SK-N-SH treated with all-trans-retinoic acid at 6 μM for 48 hours (cell line): Measurements from ENCODE around the gene MEI1.
"Not testable (repeated sequence)": the region's sequence is repeated elsewhere in the genome, so short reads cannot be mapped to it uniquely, and the experiment has no call there.

Experiments
- ATAC-seq: fragments of 200-7000 bp; cut with Tn5 transposase; 3 replicates; pipeline ENCODE4 v1.9.1; 2020; ENCODE audit warnings: mild to moderate bottlenecking, moderate library complexity
- BACH2 ChIP-seq: fragments of 250-450 bp; sonication (Bioruptor Pico); IDR thresholded peaks from 2 replicates; pipeline ENCODE4 v1.9.0; 2021; ENCODE audit warnings: mild to moderate bottlenecking, borderline replicate concordance
- CREB5 ChIP-seq: fragments of 250-450 bp; sonication (Bioruptor Pico); IDR thresholded peaks from 2 replicates; pipeline ENCODE4 v1.5.1; 2020; ENCODE audit warnings: low read depth, mild to moderate bottlenecking, moderate library complexity
- CSDC2 ChIP-seq: fragments of 250-450 bp; sonication (Bioruptor Pico); IDR thresholded peaks from 2 replicates; pipeline ENCODE4 v1.5.0; 2020; ENCODE audit warnings: mild to moderate bottlenecking, moderate library complexity
- CSRNP3 ChIP-seq: fragments of 250-450 bp; sonication (Bioruptor Pico); IDR thresholded peaks from 2 replicates; pipeline ENCODE4 v1.5.1; 2021; ENCODE audit warnings: mild to moderate bottlenecking, moderate library complexity
- ESRRG ChIP-seq: fragments of 250-450 bp; sonication (Bioruptor Pico); IDR thresholded peaks from 2 replicates; pipeline ENCODE4 v1.6.1; 2021; ENCODE audit warnings: mild to moderate bottlenecking
- GLIS3 ChIP-seq: fragments of 250-450 bp; sonication (Bioruptor Pico); IDR thresholded peaks from 2 replicates; pipeline ENCODE4 v1.5.0; 2020; ENCODE audit warnings: mild to moderate bottlenecking, moderate library complexity
- ISL1 ChIP-seq: fragments of 250-450 bp; sonication (Bioruptor Pico); IDR thresholded peaks from 2 replicates; pipeline ENCODE4 v2.1.2; 2022; ENCODE audit warnings: mild to moderate bottlenecking, moderate library complexity
- OSR1 ChIP-seq: fragments of 250-450 bp; sonication (Bioruptor Pico); IDR thresholded peaks from 2 replicates; pipeline ENCODE4 v1.8.0; 2022; ENCODE audit warnings: moderate library complexity, mild to moderate bottlenecking, inconsistent platforms
- PATZ1 ChIP-seq: fragments of 250-450 bp; sonication (Bioruptor Pico); IDR thresholded peaks from 2 replicates; pipeline ENCODE4 v1.8.0; 2020; ENCODE audit warnings: mild to moderate bottlenecking, moderate library complexity, borderline replicate concordance
- PPARA ChIP-seq: fragments of 250-450 bp; sonication (Bioruptor Pico); IDR thresholded peaks from 2 replicates; pipeline ENCODE4 v1.5.0; 2020; ENCODE audit warnings: mild to moderate bottlenecking, borderline replicate concordance
- RARB ChIP-seq: fragments of 250-450 bp; sonication (Bioruptor Pico); IDR thresholded peaks from 2 replicates; pipeline ENCODE4 v1.8.0; 2021; ENCODE audit warnings: mild to moderate bottlenecking, moderate library complexity
- SNAI2 ChIP-seq: fragments of 250-450 bp; sonication (Bioruptor Pico); IDR thresholded peaks from 2 replicates; pipeline ENCODE4 v1.5.0; 2020; ENCODE audit warnings: mild to moderate bottlenecking, moderate library complexity
- TCF4 ChIP-seq: fragments of 250-450 bp; sonication (Bioruptor Pico); IDR thresholded peaks from 2 replicates; pipeline ENCODE4 v1.8.0; 2021; ENCODE audit warnings: mild to moderate bottlenecking, moderate library complexity, borderline replicate concordance
- TOX ChIP-seq: fragments of 250-450 bp; sonication (Bioruptor Pico); IDR thresholded peaks from 2 replicates; pipeline ENCODE4 v1.8.0; 2021; ENCODE audit warnings: mild to moderate bottlenecking, moderate library complexity, borderline replicate concordance
- ZC3H10 ChIP-seq: fragments of 250-450 bp; sonication (Bioruptor Pico); IDR thresholded peaks from 2 replicates; pipeline ENCODE4 v1.5.1; 2021; ENCODE audit warnings: mild to moderate bottlenecking, moderate library complexity
- ZFP3 ChIP-seq: fragments of 250-450 bp; sonication (Bioruptor Pico); IDR thresholded peaks from 2 replicates; pipeline ENCODE4 v1.5.0; 2020; ENCODE audit warnings: mild to moderate bottlenecking, moderate library complexity
- ZFP30 ChIP-seq: fragments of 450-650 bp; formaldehyde crosslinking; IDR thresholded peaks from 2 replicates; pipeline ENCODE4 v1.5.0; 2022; ENCODE audit warnings: mild to moderate bottlenecking, moderate library complexity
- ZNF565 ChIP-seq: fragments of 450-650 bp; formaldehyde crosslinking; conservative IDR thresholded peaks from 2 replicates; pipeline ENCODE4 v1.5.0; 2020; ENCODE audit warnings: low read depth, mild to moderate bottlenecking, moderate library complexity
- ZNF70 ChIP-seq: fragments of 450-650 bp; formaldehyde crosslinking; IDR thresholded peaks from 2 replicates; pipeline ENCODE4 v1.5.0; 2020; ENCODE audit warnings: mild to moderate bottlenecking, moderate library complexity
- ZNF8 ChIP-seq: fragments of 450-650 bp; formaldehyde crosslinking; IDR thresholded peaks from 2 replicates; pipeline ENCODE4 v1.5.0; 2020; ENCODE audit warnings: mild to moderate bottlenecking, moderate library complexity
- TF ChIP-seq, protein P1 (sequence below): fragments of 250-450 bp; sonication (Bioruptor Pico); IDR thresholded peaks from 2 replicates; pipeline ENCODE4 v1.8.0; 2021; ENCODE audit warnings: low read depth, mild to moderate bottlenecking, moderate library complexity, borderline replicate concordance
- TF ChIP-seq, protein P2 (sequence below): fragments of 250-450 bp; sonication (Bioruptor Pico); IDR thresholded peaks from 2 replicates; pipeline ENCODE4 v1.5.0; 2020; ENCODE audit warnings: mild to moderate bottlenecking, moderate library complexity

Gene MEI1

DNA sequence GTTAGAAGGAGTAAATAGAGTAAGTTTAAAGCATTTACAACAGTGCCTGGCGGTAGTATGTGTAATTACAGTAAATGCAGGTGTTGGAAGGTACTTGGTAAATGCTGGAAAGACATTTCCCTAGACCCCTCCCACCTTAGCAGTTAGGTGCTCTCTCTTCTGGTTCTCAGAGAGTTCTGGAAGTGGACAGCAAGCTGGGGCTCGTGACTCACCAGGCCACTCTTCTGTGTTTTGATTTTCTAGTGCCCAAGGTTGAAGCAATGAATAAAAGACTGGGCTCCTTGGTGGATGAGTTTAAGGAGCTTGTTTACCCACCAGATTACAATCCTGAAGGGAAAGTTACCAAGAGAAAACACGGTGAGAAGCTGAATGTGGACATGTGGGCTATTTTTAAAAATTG is 38.2 kb upstream of the MEI1 start:
- no peak for ATAC-seq

GRCh38 chr22:41661713-41662112 is 37.6 kb upstream of the MEI1 start:
- ATAC-seq: no peak
- TF ChIP-seq ISL1 (CRISPR knock-in tag) (no peak), TCF4 (no peak), ZNF8 (no peak), ZNF565 (CRISPR knock-in tag) (no peak), SNAI2 (no peak), BACH2 (CRISPR knock-in tag) (no peak), ZC3H10 (no peak), TOX (CRISPR knock-in tag) (no peak), ZFP30 (no peak), GLIS3 (CRISPR knock-in tag) (no peak), PATZ1 (CRISPR knock-in tag) (no peak), ZNF70 (CRISPR knock-in tag) (no peak), CSDC2 (CRISPR knock-in tag) (no peak), OSR1 (no peak), RARB (CRISPR knock-in tag) (no peak)
- TF ChIP-seq, protein P1, sequence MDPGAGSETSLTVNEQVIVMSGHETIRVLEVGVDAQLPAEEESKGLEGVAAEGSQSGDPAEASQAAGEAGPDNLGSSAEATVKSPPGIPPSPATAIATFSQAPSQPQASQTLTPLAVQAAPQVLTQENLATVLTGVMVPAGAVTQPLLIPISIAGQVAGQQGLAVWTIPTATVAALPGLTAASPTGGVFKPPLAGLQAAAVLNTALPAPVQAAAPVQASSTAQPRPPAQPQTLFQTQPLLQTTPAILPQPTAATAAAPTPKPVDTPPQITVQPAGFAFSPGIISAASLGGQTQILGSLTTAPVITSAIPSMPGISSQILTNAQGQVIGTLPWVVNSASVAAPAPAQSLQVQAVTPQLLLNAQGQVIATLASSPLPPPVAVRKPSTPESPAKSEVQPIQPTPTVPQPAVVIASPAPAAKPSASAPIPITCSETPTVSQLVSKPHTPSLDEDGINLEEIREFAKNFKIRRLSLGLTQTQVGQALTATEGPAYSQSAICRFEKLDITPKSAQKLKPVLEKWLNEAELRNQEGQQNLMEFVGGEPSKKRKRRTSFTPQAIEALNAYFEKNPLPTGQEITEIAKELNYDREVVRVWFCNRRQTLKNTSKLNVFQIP (CRISPR knock-in tag): no peak
- TF ChIP-seq, protein P2, sequence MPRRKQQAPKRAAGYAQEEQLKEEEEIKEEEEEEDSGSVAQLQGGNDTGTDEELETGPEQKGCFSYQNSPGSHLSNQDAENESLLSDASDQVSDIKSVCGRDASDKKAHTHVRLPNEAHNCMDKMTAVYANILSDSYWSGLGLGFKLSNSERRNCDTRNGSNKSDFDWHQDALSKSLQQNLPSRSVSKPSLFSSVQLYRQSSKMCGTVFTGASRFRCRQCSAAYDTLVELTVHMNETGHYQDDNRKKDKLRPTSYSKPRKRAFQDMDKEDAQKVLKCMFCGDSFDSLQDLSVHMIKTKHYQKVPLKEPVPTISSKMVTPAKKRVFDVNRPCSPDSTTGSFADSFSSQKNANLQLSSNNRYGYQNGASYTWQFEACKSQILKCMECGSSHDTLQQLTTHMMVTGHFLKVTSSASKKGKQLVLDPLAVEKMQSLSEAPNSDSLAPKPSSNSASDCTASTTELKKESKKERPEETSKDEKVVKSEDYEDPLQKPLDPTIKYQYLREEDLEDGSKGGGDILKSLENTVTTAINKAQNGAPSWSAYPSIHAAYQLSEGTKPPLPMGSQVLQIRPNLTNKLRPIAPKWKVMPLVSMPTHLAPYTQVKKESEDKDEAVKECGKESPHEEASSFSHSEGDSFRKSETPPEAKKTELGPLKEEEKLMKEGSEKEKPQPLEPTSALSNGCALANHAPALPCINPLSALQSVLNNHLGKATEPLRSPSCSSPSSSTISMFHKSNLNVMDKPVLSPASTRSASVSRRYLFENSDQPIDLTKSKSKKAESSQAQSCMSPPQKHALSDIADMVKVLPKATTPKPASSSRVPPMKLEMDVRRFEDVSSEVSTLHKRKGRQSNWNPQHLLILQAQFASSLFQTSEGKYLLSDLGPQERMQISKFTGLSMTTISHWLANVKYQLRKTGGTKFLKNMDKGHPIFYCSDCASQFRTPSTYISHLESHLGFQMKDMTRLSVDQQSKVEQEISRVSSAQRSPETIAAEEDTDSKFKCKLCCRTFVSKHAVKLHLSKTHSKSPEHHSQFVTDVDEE (CRISPR knock-in tag): no peak
- TF ChIP-seq, all 23 proteins: peak for 0

More for the DNA sequence above, 38.2 kb upstream of the MEI1 start:
- TF ChIP-seq GLIS3 (CRISPR knock-in tag): no peak
- no peak for TF ChIP-seq ESRRG (CRISPR knock-in tag)
- TF ChIP-seq ISL1 (CRISPR knock-in tag): no peak
- TF ChIP-seq PPARA (CRISPR knock-in tag): no peak
- TF ChIP-seq, protein P1 (CRISPR knock-in tag): no peak
- TF ChIP-seq ZFP30: no peak
- no peak for TF ChIP-seq CSRNP3 (CRISPR knock-in tag)
- TF ChIP-seq ZC3H10: no peak
- TF ChIP-seq SNAI2: no peak
- no peak for TF ChIP-seq TCF4
- TF ChIP-seq CREB5 (CRISPR knock-in tag): no peak
- no peak for TF ChIP-seq RARB (CRISPR knock-in tag)
- TF ChIP-seq ZNF70 (CRISPR knock-in tag): no peak
- TF ChIP-seq ZFP3 (CRISPR knock-in tag): no peak

DNA sequence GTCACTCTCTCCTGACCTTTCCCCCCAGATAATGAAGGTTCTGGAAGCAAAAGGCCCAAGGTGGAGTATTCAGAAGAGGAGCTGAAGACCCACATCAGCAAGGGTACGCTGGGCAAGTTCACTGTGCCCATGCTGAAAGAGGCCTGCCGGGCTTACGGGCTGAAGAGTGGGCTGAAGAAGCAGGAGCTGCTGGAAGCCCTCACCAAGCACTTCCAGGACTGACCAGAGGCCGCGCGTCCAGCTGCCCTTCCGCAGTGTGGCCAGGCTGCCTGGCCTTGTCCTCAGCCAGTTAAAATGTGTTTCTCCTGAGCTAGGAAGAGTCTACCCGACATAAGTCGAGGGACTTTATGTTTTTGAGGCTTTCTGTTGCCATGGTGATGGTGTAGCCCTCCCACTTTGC is 35.7 kb upstream of the MEI1 start:
- not testable (repeated sequence) for ATAC-seq
